ENCODE data around the gene SUN1.

- no peak for TF ChIP-seq ZBTB49 (tag by site-specific recombination; IDR thresholded peaks at IDR 0.05; ENCODE audit: low read depth)
- TF ChIP-seq ZNF16 (tag by site-specific recombination; IDR thresholded peaks at IDR 0.05; ENCODE audit: low read depth) = no peak
These were observed 53.8 kb downstream of the SUN1 start for GRCh38 chr7:885893-886625.

All from HEK293 (cell line).